Activated CD4-positive, alpha-beta T cell treated with anti-CD3 and anti-CD28 coated beads for 24 hours (primary cell): ENCODE results near the gene PSD.
A peak's percentile ranks its signal among the peaks of the same experiment; 100 is the strongest.

Experiments
- DNase-seq, 2 donors: peaks; one replicate each; pipeline ENCODE4 v3.0.0-alpha.2; 2020; ENCODE audit warnings: low read depth in 2 of 2

The PSD gene

GRCh38 chr10:102420181-102420713 lies 1.7 kb upstream of the PSD start:
- DNase-seq, result no peak

GRCh38 chr10:102419269-102420180 lies 940 bp upstream of the PSD start:
- peak in 1 of 2 donors; percentile 58 for DNase-seq

- no peak for DNase-seq
Observed at GRCh38 chr10:102416695-102417094, 1.9 kb downstream of the PSD start.

- no peak for DNase-seq
Observed at GRCh38 chr10:102416283-102416682, 2.3 kb downstream of the PSD start.

- no peak for DNase-seq
Observed at GRCh38 chr10:102414749-102415148, 3.8 kb downstream of the PSD start.

- no peak for DNase-seq
Observed at GRCh38 chr10:102413806-102414561, 4.6 kb downstream of the PSD start.

- no peak for DNase-seq
Observed at GRCh38 chr10:102413053-102413705, 5.4 kb downstream of the PSD start.

- DNase-seq, result no peak
Observed at GRCh38 chr10:102412293-102412692, 6.3 kb downstream of the PSD start.

GRCh38 chr10:102411341-102412255 lies 7.0 kb downstream of the PSD start:
- no peak for DNase-seq

- DNase-seq, result peak; percentile 46 to 67
Observed at GRCh38 chr10:102410429-102411073, 8.0 kb downstream of the PSD start.

- DNase-seq, result no peak
Observed at GRCh38 chr10:102409604-102410428, 8.8 kb downstream of the PSD start.

- DNase-seq, result peak; percentile 67 to 71
Observed at GRCh38 chr10:102408728-102409603, 9.6 kb downstream of the PSD start.

- DNase-seq, result no peak
Observed at GRCh38 chr10:102408131-102408727, 10.4 kb downstream of the PSD start.

- DNase-seq, result no peak
Observed at GRCh38 chr10:102407425-102408130, 11.0 kb downstream of the PSD start.

GRCh38 chr10:102406815-102407214 lies 11.8 kb downstream of the PSD start:
- DNase-seq, result no peak

GRCh38 chr10:102405632-102406031 lies 13.0 kb downstream of the PSD start:
- DNase-seq, result no peak

GRCh38 chr10:102405108-102405571 lies 13.4 kb downstream of the PSD start:
- DNase-seq, result no peak
